Myometrial cell (primary cell): ENCODE results near the gene ZNF438. TPM values are rescaled to one million over a fixed set of nuclear protein-coding genes. Genes with fewer than 3 reads are reported as not detected.

Source experiments
- total RNA-seq: library from RNA; depleted of rRNA; stranded (reverse); fragments of >200 nt; gene quantifications from 2 replicates; pipeline ENCODE4 v1.2.3, GENCODE V29; 2015

Gene ZNF438
- 3.4 and 3.5 TPM in 2 replicates for total RNA-seq

GRCh38 chr10:31031558-31032257 is at the start of gene ZNF438:
Gene ZNF438 (minus strand): TSS chr10:31031865. CDS start chr10:30877034, 154,831 bp downstream.

